OCI-LY7 (cell line): Measurements from ENCODE around the gene ATE1.

ENCODE experiments used
- CTCF ChIP-seq: fragments of 200-600 bp; sonication (generic); conservative IDR thresholded peaks from 2 replicates; pipeline ENCODE4 v1.5.1; 2014; ENCODE audit warnings: mild to moderate bottlenecking, antibody characterized with exemption, low read length, moderate library complexity, mixed read lengths
- EZH2phosphoT487 ChIP-seq: fragments of 200-600 bp; sonication (generic); IDR thresholded peaks from 2 replicates; pipeline ENCODE4 v1.6.1; 2018; ENCODE audit warnings: low read depth, borderline replicate concordance, mild to moderate bottlenecking, mixed run types, antibody characterized with exemption, low read length, moderate library complexity, mixed read lengths

GRCh38 chr10:121833387-121833786, 94.4 kb downstream of the ATE1 start:
- TF ChIP-seq CTCF = no peak
- no peak for TF ChIP-seq EZH2phosphoT487
